SK-N-DZ (cell line): ENCODE data around the gene ZBTB20.

Experiments
- DNase-seq: peaks from one replicate; pipeline ENCODE4 v3.0.0-alpha.2; 2015; ENCODE audit warnings: low spot score

Gene ZBTB20

DNA sequence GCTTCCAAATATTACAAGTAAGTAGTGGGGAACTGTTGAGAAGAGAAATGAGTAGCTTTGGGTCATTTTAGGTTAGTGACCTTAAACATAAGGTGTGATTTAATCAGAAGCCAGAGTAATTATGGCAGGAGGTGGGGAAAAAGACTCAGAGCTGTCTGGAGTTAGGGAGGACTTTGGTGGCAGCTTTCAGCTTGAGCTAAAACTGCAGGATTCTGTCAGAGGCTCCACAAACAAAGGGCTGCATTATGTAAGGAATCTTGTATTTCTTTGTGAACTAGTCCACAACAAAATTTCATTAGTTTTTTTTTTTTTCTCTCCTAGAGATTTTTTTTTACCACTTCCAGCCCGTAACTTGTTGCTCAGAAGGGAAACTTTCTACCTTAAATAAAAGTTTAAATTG, 507.9 kb downstream of the ZBTB20 start:
- DNase-seq = no peak

DNA sequence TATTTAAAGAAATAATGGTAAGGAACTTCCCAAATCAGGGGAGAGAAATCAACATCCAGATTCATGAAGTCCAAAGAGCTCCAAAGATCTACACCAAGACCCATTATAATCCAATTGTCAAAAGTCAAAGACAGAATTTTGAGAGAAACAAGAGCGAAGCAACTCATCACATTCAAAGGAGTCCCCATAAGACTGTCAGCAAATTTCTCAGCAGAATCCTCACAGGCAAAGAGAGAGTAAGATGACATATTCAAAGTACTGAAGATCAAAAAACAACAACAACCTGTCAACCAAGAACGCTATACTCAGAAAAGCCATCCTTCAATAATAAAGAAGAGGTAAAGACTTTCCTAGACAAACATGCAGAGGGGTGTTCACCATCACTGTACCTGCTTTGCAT, 511.2 kb downstream of the ZBTB20 start:
- no peak for DNase-seq

DNA sequence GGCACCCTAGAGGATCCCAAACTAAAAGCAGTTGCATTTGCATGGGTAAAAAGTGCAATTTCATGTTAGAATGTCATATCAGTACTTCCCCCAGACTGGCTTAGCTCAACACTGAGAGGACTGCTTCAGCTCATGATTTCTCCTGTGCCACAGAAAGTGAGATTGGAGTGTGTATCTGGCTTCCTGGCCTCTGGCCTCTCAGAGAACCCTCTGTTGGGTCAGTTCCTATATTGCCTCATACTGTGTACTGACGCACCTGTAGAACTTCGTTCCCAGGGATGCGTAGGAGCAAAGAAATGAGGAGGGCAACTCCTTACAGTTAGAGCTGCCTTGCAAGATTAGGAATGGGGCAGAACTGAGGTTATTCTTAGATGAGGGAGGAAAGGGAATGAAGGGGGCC, 512.5 kb downstream of the ZBTB20 start:
- no peak for DNase-seq

DNA sequence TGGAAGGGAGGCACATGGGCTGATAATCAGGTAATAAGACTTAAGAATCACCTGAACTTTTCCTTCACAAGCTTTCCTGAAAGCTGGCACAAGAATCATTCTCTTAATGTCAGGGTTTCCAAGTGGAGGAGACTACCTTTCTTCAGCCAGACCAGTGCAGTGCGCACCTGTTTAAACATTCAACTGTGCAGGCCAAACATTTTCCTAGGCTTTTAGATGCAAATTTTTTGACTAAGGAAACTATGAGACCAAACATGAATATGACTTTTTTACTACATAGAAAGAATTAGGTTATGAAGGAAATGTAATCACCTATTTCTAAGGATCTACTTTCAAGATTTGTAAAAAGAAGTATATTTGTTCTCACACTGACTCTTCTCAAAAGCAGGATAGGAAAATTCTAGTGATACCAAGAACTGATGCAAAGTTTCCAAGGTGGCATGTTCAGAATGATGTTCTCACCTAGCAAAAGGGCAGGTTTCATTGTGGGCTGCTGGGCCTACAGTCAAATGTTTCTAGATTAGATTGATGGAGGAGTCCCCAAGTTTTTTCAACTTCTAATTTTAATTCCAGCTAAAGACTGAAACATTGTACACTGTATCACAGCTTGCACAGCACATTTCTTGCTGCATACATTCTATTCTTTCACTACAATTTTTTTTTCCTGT, 514.2 kb downstream of the ZBTB20 start:
- no peak for DNase-seq

DNA sequence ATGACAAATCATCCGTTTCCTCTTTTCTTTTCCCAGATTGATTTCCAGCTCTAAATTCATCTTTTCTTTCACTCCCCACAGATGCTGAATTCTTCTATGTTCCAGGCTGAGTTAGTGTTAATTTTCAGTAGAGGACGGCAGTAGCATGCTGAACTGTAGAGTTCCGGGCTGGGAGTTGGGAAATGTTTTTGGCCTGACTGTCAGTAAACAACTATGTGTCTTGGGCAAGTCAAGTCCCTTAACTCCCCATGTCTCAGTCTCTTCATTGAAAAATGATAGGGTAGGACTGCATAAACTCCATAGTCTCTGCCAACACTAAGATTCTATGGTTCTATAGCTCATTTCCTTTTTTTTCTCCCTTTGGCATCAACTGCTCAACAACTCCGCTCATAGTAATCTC, 519.3 kb downstream of the ZBTB20 start:
- DNase-seq = no peak

DNA sequence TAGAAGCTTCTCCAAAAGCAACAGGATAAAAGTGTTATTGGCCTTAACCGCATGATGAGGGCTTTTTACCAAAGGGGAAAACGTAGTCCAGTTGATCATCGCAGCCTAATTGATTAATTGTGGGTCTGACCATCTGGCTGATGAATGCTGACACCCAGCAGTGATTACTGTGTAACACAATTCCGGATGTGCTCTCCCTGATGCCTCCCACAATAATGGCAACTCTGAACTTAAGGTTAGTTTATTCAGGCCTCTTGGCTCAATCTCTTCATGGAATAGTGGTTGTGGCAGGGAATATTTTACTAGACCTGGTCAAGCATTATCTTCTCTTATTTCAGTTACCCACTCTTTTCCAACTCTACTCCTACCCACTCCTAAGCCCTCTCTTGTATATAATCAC, 520.3 kb downstream of the ZBTB20 start:
- DNase-seq = no peak

DNA sequence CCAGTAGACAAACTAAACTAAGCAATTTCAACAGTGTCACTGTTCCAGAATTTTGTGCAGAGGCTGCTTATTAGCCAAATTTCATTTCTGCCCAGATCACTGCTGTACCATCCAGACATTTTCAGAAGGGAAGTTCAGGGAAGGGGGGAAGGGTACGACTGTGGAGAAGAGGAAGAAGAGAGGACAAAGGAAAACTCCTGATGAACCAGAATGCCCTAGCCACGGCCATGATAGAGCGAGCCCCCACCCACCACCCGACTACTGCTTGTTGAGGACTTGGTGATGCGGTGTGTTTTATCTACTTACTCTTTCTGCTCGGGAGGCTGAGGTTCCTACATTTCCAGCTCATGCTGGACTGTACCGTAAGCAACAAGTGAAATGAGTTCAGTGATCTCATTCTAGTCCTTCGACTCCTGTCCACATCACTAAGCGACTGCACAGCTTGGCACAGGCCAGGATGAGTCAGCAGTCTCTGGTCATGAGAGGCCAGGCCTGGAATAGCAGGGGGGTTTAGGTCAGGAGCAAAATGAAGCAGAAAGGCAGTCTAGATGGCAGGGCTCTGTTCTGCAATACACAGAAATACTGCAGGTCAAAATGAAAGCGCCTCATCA, 522.4 kb downstream of the ZBTB20 start:
- DNase-seq = peak; percentile 16

DNA sequence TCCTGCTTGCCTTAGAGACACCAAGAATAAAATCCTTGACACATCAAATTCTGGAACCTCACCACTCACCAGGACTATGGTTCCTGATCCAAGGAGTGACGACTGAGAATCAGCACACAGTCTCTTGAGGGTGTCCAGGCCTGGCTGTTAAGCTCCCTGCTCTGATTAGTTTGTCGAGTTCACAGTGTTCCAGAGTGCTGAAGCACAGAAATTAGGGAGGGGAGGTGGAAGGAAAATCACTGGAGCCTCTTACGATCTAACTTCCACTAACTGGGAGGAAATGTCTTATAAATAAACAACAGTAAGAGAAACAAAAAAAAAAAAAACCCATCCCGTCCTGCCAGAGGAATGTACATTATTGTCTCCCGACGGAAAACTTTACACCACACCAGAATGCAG, 523.0 kb downstream of the ZBTB20 start:
- no peak for DNase-seq

DNA sequence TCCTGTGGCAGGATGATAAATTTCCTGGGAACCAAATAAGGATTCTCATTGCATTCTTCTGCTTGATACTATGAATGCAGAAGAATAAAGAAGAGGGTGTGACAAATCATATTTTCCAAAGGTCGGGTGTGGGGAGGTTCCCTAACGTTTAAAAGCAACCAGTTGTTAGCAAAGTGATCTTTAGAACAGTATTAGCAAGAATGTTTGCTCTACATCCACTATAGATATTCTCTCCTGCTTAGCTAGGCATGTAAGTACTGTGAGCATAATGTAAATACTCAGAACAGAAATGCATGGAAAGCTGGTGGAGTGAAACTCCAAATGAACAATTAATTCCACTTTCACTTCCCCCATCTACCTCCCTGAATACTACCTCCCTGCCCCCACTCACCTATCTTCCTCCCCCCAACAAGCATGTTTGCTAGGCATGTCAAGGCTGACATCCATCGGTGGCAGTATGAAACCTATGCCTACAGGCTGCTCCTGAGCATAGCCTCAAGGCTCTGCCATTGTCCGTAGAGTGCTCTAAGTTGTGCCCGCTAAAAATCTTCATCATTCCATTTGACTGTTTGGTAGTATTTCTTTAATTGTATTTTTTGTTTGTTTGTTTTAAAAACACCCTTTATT, 523.6 kb downstream of the ZBTB20 start:
- no peak for DNase-seq

DNA sequence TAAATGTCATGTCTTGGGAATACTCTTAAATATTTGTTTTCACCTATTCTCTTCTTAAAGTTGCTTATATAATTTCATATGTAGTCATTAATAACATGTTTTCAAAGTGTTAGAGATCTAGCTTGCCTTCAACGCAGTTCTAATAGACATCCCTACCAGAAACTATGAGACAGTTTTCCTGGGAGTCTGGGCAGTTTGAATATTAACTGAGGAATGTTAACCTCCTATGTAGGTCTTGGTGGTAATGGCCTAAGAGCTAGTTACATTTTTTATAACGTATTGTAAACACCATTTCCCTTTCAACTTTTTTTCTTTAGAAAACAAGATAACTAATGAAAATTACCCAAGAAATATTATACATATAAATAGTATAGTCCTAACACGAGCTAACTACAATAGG, 525.1 kb downstream of the ZBTB20 start:
- DNase-seq = no peak

DNA sequence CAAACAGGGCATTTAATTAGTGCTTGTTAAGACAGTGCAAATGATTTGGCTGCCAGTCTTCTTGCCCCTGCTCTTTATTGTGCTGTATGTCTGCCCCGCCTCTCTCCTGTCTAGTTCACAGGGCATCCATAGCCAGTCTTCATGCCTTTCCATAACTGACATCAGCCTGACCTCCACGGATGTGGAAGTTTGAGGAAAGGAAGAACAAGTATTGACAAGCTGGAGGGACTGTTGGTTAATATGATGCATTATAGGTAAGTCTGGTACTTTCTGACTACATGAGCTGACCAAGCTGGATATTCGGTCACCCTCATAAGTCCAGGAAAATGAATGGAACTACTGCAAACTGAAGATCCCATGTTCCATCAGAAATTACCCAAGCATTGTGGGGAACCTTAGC, 527.3 kb downstream of the ZBTB20 start:
- DNase-seq = no peak

DNA sequence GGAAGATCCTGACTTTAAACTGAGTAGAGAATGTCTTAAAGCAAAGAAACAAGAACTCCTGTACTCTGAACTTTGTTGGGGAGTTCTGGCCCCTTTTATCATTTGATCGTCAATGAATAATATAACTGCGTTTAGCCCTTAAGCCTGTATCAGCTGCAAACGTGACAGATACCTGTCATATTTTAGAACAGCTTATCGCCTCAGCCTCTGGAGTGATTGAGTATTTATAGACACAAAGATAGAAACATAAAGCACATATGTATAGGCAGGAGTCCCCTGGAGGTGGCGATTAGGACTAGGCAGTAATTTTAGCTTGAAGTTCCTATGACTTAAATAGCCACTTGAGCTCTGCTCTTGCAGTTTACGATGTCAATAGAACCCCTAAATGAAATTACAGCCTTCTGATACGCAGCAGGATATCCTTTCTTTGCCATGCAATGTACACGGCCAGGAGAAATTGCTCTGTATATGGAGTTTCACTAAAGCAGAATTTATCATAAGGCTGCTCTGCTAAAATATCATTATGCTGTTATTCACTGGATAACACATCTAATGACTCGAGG, 531.5 kb downstream of the ZBTB20 start:
- no peak for DNase-seq

DNA sequence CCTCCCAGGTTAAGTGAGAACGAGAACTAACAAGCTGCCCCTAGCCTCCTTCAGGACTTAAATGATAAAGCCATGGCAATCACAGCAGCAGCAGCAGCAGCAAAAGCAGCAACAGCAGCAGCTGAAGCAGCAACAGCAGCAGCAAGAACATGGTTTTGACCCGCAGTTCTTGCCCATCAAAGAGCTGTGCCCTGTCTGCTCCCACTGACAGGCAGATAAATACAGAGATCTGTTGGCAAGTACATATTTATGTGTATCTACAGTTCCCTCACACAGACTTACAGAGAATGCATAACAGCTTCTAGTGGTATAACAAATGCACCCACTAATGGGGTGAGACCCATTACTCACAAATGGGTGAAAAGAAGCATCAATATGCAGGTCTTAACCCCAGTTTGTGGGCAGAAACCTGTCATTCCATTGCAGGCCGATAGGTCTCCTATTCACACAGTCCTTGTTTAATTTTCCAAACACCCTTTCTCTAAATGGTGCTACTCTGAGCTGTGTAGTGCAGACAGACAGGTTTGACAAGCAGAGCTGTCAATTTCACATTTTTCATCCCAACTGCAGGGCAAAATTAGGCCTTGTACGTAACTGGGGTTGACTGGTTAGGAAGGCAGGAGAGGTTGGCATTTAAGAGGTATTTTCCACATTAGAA, 537.0 kb downstream of the ZBTB20 start:
- no peak for DNase-seq

DNA sequence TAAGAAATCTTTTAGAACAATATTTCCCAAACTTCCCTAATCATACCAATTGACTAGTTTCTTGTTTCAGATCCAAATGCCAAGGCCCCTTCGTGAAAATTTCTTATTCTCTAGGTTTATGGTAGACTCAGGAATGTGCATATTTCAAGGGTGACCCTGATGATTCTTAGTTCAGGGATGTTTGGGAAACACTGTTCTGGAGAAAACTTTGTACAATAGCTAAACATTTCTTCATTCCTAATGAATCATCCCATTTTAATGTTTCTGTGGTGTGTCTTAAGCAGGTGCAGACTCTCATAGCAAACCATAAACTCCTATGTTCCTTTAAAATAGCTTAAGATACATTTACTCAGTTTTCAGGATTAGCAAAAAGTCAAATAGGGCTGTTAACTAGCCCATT, 538.8 kb downstream of the ZBTB20 start:
- no peak for DNase-seq

DNA sequence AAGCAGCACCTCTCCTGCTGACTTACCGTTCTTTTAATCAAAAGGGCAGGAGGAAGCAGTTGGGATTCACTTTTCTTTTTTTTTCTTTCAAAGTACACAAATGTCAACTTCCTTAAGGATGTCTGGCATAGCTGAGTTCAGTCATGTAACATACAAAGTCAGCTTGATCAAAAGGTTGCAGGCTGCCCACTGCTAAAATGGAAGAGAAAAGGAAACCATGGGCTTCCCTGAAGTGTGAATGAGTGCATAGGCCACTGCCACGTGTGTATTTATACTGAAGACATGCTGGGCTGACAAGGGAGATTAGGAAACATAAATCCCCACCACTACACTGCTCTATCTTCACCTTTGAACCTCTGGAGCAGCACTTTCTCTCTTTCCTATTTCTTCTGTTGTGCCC, 540.8 kb downstream of the ZBTB20 start:
- no peak for DNase-seq

DNA sequence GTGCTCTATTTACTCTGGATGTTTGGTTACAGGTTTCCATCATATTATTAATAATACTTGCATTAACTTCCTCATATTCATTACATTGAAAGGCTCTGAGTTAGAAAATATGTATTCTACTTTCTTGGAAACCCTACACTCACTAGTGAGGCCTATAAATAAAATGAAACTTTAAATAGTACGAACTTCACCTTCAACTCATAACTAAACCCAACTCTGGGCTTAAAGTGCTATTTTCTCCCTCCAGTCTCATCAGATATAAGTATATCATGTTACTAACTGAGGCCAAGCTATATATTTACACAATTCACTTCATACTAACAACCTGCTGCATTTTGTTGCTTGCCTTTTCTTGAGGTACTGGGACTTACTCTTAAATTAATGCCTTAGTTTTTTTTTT, 546.5 kb downstream of the ZBTB20 start:
- DNase-seq = no peak

DNA sequence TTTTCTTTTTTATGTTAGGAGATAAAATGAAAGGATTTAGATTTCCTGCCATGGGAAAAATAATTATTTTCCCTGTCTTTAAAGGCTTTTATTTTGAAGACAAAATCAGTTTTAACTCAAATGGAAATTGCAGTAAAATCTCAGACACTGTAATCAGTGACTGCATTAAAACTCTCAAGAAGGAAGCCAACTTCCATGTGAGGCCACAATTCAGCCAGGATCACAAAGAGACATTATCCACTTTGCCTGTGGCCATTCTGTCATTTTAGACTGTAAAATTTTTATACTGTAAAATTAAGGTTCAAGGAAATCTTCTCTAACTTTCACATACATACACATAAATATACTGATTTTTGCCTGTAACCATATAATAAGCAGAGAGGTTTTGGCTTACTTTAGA, 549.2 kb downstream of the ZBTB20 start:
- no peak for DNase-seq

DNA sequence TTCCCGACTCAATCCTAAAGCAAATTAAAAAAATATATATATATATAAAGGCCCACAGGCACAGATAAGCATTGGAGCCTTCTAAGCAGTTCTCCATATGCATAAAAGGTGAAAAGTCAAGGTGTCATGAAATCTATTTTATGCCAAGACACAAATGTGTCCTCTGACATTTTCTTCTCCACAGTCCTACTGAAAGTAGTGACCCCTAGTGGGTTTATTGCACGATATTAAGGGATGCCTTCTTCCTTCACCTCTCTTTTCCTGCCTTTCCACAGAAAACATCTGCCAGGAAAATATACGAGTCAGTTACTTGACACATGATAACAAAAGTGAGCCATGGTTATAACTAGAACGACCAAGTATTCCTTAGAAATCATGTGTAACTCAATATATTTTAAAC, 550.1 kb downstream of the ZBTB20 start:
- DNase-seq = no peak

DNA sequence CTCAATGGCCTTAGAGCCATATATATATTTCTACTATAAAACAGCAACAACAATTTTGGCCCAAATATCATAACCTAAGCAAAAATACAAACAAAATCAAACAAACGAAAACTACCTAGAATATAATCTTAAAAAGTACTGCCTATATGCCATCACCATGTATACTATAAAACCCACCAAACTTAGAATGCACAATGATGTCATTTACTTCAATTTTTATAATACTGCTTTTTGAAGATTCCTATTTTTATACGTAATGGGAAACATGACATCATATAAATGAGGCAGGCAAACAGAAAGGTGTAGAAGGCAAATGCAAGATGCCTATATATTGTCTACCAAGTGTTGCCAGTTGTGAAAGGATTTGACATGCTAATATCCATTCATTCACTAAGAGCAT, 550.9 kb downstream of the ZBTB20 start:
- DNase-seq = no peak

DNA sequence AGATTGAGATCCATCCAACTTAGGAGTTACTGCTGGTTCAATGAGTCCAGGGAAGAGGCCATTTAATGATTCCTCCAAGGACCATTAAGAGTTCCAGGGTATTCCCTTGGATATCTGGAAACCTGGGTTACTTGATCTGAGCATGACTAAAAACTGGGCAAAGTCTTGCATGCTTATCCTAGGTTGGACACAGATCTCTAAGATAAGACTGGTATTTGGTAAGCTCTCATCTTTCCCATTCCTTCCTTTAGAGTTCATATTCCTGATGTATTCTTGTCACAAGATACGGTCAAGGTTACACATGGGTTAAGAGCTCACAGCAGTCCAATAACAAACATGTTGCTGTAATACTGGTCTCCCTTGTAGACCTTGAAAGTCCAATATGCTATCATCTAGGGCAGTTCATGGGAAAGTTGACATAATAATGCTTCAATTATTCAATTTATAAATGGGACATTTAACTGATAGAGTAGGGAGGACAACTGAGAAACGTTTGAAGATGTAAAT, 551.5 kb downstream of the ZBTB20 start:
- no peak for DNase-seq

DNA sequence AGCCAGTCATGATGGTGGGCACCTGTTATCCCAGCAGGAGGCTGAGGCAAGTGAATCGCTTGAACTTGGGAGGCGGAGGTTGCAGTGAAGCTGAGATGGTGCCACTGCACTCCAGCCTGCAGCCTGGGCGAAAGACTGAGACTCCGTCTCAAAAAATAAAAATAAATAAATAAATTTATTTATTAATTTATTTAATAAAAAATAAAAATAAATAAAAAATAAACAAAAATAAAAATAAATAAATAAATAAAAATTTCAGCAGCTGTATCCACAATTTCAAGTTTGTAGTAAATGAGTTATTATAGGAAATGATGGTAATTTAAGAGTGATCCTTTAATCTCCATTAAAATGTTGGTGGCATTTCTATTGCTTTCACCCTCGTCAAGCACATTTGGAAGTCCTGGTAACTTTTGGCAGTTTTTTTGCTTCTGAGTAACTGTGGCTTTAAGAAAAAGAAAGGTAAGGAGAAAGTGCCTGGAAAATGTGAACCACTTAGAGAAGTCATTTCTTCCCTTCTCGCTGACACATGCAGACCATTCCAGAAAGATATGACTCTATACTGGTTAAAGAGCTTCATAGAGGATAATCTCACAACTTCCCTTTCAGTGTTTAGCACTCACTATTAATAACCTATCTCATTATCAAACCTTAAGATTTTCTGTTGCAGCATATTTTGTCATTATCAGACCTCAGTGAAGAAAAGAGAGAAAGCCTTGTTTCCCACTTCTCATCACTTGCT, 556.6 kb downstream of the ZBTB20 start:
- no peak for DNase-seq

DNA sequence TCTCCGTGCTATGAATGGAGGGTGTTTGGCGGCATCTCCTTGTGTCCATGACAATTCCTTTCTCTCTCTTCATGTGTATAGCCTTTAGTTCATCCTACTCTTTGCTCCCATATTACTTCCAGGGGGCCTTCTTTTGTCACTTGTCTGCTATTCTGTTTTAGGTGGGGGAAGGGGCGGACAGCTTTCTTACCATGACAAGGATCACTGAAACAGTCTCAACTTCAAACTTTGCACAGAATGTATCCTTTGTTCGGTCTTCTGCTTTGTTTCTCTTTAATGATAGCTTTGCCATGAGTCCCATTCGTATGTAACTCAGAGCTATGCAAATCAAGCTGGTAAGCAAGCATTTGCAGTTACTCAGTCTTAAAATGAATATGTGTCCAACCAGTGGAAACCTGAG, 559.1 kb downstream of the ZBTB20 start:
- no peak for DNase-seq
